ENCODE measurements around the gene LRGUK.

- TF ChIP-seq SPI1 (IDR thresholded peaks at IDR 0.05; ENCODE audit: low read depth, low read length) (no peak), POLR2AphosphoS5 (IDR thresholded peaks at IDR 0.05; ENCODE audit: low read depth, low read length) (no peak), TAF1 (IDR thresholded peaks at IDR 0.05; ENCODE audit: low read depth, low read length) (no peak), POLR2A (IDR thresholded peaks at IDR 0.05; ENCODE audit: low read depth, low read length) (no peak), POU2F2 (IDR thresholded peaks at IDR 0.05; ENCODE audit: low read depth, low read length) (no peak)
These were observed 6.7 kb upstream of the LRGUK start for GRCh38 chr7:134120405-134120804.
